Kidney tubule cell (primary cell): Measurements from ENCODE around the gene RASA3.
"Not testable (repeated sequence)": the region's sequence is repeated elsewhere in the genome, so short reads cannot be mapped to it uniquely, and the experiment has no call there.

Experiments
- DNase-seq: peaks from one replicate; pipeline ENCODE4 v3.0.0-alpha.2; 2018; ENCODE audit warnings: low spot score

RASA3 gene

GRCh38 chr13:114127473-114128347, 4.7 kb downstream of the RASA3 start:
- DNase-seq: no peak

GRCh38 chr13:114126789-114127472, 5.5 kb downstream of the RASA3 start:
- DNase-seq: no peak

DNA sequence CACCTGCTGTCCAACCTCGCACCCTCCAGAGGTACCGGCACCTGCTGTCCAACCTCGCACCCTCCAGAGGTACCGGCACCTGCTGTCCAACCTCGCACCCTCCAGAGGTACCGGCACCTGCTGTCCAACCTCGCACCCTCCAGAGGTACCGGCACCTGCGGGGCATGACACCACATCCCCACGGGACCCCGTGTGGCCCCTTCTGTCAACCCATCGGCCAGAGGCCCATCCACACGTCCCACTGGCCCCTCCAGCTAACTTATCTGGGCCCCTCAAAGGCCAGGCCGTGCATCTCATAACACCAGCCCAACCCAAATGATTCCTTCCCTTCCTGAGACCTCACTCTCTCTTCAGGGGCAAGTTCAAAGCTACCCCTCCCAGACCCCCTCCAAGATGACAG, 6.3 kb downstream of the RASA3 start:
- DNase-seq: not testable (repeated sequence)

- no peak for DNase-seq
Observed at GRCh38 chr13:114125589-114125988, 6.8 kb downstream of the RASA3 start.

GRCh38 chr13:114124921-114125320, 7.5 kb downstream of the RASA3 start:
- DNase-seq: peak; percentile 90

- DNase-seq: no peak
Observed at GRCh38 chr13:114124431-114124830, 8.0 kb downstream of the RASA3 start.

DNA sequence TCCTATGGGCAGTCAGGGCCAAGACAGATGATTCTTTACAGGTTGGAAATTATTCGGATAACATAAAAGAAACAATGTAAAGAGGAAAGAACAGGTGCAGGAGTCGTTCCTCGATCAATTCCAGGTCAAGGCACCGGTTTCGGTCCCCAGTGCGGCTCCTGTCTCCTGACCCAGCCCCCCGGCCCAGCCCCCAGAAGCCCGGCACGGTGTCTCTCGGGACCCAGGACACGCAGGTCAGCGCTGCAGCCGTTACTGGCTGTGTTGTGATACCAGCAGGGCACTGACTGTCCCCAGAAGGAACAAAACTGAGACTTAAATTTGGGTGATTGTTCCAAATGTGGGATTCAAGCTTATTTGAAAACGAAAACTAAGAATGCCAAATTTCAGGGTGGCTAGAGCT, 8.5 kb downstream of the RASA3 start:
- no peak for DNase-seq

GRCh38 chr13:114123448-114123847, 9.0 kb downstream of the RASA3 start:
- DNase-seq: no peak

DNA sequence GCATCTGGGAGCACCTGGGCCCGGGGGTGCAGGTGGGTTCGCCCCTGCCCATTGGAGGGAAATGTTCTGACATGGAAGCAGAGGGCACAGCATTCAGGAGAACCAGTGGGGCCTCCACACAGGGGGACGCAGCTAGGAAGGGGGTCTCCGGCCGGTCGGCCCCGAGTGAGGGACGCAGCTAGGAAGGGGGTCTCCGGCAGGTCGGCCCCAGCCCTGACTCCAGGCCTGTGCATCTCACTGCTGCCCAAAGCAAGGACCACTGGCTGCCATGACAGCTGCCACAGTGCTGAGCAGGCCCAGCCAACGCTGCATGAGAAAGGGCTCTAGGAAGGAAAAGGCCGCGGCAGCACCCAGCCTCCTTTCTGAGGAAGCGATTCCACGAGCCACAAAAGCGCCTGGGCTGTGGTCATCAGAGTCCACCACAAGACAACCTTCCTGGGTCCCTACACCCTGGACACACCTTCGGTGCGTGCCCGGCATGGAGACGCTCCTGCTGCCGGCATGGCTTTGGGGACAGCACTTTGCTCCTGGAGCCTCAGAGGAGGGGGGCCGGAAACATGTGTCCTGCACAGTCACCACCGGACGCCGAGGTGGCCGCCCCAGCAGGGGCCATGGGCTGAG, 9.7 kb downstream of the RASA3 start:
- DNase-seq: no peak

GRCh38 chr13:114122127-114122511, 10.3 kb downstream of the RASA3 start:
- no peak for DNase-seq

GRCh38 chr13:114121496-114122126, 10.8 kb downstream of the RASA3 start:
- DNase-seq: no peak

GRCh38 chr13:114121031-114121430, 11.4 kb downstream of the RASA3 start:
- DNase-seq: no peak

GRCh38 chr13:114120591-114121011, 11.8 kb downstream of the RASA3 start:
- DNase-seq: no peak

GRCh38 chr13:114119196-114119595, 13.2 kb downstream of the RASA3 start:
- peak; percentile 89 for DNase-seq

GRCh38 chr13:114118511-114119123, 13.8 kb downstream of the RASA3 start:
- DNase-seq: peak; percentile 90

DNA sequence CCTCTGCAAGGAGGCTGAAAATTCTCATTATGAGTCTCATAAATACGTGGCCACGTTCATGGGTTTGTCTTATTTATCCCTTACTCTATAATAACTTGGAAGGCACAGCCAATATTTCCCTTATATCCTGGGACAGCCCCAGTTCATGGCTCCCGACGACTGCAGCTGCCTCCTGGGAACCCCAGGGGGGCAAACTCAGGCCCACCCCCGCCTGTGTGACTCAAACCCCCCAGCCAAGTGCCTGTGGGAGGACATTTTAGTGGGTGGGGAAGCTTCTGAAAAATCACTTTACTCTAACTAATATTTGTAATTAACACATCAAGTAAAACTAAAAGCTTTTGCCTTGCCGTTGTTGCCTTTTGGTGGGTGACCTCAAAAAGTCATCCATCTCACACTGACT, 14.3 kb downstream of the RASA3 start:
- DNase-seq: no peak

DNA sequence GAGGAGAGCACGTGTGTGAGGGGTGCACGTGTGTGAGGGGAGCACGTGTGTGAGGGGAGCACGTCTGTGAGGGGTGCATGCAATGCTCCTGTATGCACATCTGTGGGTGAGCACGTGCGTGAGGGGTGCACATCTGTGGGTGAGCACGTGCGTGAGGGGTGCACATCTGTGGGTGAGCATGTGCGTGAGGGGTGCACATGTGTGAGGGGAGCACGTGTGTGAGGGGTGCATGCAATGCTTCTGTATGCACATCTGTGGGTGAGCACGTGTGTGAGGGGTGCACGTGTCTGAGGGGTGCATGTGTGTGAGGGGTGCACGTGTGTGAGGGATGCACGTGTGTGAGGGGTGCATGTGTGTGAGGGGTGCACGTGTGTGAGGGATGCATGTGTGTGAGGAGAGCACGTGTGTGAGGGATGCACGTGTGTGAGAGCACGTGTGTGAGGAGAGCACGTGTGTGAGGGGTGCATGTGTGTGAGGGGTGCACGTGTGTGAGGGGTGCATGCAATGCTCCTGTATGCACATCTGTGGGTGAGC, 15.0 kb downstream of the RASA3 start:
- not testable (repeated sequence) for DNase-seq

DNA sequence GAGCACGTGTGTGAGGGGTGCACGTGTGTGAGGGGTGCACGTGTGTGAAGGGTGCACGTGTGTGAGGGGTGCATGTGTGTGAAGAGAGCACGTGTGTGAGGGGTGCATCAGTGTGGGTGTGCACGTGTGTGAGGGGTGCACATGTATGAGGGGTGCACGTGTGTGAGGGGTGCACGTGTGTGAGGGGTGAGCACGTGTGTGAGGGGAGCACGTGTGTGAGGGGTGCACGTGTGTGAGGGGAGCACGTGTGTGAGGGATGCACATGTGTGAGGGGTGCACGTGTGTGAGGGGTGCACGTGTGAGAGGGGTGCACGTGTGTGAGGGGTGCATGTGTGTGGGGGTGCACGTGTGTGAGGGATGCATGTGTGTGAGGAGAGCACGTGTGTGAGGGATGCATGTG, 15.7 kb downstream of the RASA3 start:
- no peak for DNase-seq

DNA sequence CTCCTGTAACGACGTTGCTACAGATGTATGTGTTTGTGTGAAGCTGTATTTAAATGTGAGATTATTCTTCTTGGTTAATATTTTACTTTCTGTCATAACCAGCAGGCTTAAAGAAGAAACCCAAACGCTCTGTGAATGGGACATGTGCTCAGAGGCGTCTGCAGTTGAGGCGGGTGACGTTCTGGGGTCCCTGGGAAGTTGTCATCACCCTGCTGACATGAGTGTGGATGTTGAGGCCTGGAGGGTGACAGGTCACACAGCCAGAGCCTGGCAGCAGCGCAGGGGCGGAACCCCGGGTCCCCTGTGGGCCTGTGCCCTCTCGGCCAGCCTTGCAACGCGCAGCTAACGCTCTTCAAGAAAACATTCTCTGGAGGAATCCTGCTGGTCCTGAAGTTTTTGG, 16.6 kb downstream of the RASA3 start:
- no peak for DNase-seq

GRCh38 chr13:114115191-114115671, 17.2 kb downstream of the RASA3 start:
- peak; percentile 94 for DNase-seq

GRCh38 chr13:114114666-114115065, 17.8 kb downstream of the RASA3 start:
- DNase-seq: not testable (repeated sequence)
